GM19324 (cell line): ENCODE measurements around the gene EIF1B.

Experiments
- ATAC-seq: cut with Tn5 transposase; IDR thresholded peaks from one replicate; pipeline ENCODE4 v1.9.1; 2021; ENCODE audit warnings: mild to moderate bottlenecking, moderate library complexity; ENCODE audit not compliant: unreplicated experiment, low FRiP score

Gene EIF1B

GRCh38 chr3:40337136-40338108 lies 27.9 kb downstream of the EIF1B start:
- ATAC-seq, result no peak

GRCh38 chr3:40339871-40340270 lies 30.4 kb downstream of the EIF1B start:
- no peak for ATAC-seq

GRCh38 chr3:40340541-40341170 lies 31.1 kb downstream of the EIF1B start:
- ATAC-seq, result no peak

GRCh38 chr3:40341671-40342070 lies 32.2 kb downstream of the EIF1B start:
- ATAC-seq, result no peak

- ATAC-seq, result no peak
These were observed 41.0 kb downstream of the EIF1B start for GRCh38 chr3:40350529-40350928.

GRCh38 chr3:40355410-40355809 lies 45.9 kb downstream of the EIF1B start:
- no peak for ATAC-seq

GRCh38 chr3:40358454-40358853 lies 48.9 kb downstream of the EIF1B start:
- no peak for ATAC-seq
